ENCODE data around the gene COMMD9.

The COMMD9 gene

DNA sequence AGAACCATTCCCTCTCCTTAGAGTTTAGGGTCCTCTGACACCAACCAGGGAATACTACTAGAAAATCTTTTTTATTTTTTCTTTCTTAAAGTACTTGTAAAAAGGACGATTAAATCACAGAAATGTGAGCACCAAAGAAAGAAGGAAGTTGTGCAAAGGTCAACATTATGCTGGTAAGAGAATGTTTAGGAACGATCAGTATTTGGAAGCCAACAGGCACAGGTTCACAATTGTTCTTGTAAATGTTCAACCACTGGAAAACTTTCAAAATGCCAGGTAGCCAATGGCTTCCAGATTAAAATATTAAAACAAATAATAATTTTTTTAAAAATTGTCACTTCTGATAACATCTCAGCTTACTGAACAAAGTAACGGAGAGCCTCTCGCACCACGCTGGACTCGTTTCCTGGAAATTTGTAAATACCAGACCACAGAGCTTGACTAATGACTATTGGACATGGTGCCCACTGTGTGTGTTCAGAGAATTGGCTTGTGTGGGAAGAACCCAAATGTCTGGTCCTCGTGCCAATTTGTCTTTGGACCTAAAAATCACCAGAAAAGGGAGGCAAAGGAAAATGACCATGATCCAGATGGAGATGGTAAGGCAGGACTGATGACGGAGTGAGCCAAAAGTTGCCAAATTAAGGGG lies 20.8 kb downstream of the COMMD9 start:
- no peak overlapping the region for H2BK12ac ChIP-seq (ENCODE audit: low read length)
- H2AFZ ChIP-seq (ENCODE audit: insufficient read depth, low read length, poor library complexity) = no peak overlapping the region
- H3K36me3 ChIP-seq (ENCODE audit: control insufficient read depth in 1 of 2, insufficient read depth in 2 of 2, low read length in 2 of 2) = peaks cover 1 to 8% of the 10 kb centered on the region in 2 experiments
- H3K14ac ChIP-seq (ENCODE audit: low read length) = no peak overlapping the region
- no peak overlapping the region for H3K23ac ChIP-seq (ENCODE audit: low read length)
- no peak overlapping the region for H3K4ac ChIP-seq (ENCODE audit: low read depth, low read length)
- no peak overlapping the region for H4K12ac ChIP-seq (ENCODE audit: low read depth, low read length)
- H4K8ac ChIP-seq (ENCODE audit: low read depth, low read length) = no peak overlapping the region
- no peak overlapping the region for H2BK120ac ChIP-seq (ENCODE audit: insufficient read depth, low read length, poor library complexity)
- H2AK5ac ChIP-seq (ENCODE audit: low read length) = no peak overlapping the region
- H3K79me2 ChIP-seq (ENCODE audit: control insufficient read depth, insufficient read depth, low read length, poor library complexity) = no peaks in the 10 kb centered on the region
- no peak overlapping the region for H3K4me2 ChIP-seq (ENCODE audit: low read length)
- H3K9me3 ChIP-seq (ENCODE audit: insufficient read depth, low read depth, low read length) = peaks cover 5% of the 10 kb centered on the region
- peaks cover 2 to 5% of the 10 kb centered on the region in 2 experiments for H3K4me1 ChIP-seq (ENCODE audit: control insufficient read depth in 1 of 2, insufficient read depth in 2 of 2, low read length in 2 of 2)
- DNase-seq = peak in 1 of 2 donors; percentile 54
- H4K91ac ChIP-seq (ENCODE audit: low read depth, low read length) = no peak overlapping the region
- no CpG with 5 or more reads among the region's 8 CpGs for WGBS (ENCODE audit: extremely low coverage, insufficient coverage, insufficient read length)
- no peaks in the 10 kb centered on the region for H3K27me3 ChIP-seq (ENCODE audit: insufficient read depth, low read length)
- peaks cover 2% of the 10 kb centered on the region for H3K79me1 ChIP-seq (ENCODE audit: low read length)
- no peak overlapping the region for H3K4me3 ChIP-seq (ENCODE audit: low read depth, low read length)
- no peak overlapping the region for H3K18ac ChIP-seq (ENCODE audit: low read length)
- H3K27ac ChIP-seq (ENCODE audit: low read depth, low read length) = no peak overlapping the region
- no peak overlapping the region for H3K9ac ChIP-seq (ENCODE audit: low read length)
- H2BK5ac ChIP-seq (ENCODE audit: low read depth, low read length, poor library complexity) = no peak overlapping the region

DNA sequence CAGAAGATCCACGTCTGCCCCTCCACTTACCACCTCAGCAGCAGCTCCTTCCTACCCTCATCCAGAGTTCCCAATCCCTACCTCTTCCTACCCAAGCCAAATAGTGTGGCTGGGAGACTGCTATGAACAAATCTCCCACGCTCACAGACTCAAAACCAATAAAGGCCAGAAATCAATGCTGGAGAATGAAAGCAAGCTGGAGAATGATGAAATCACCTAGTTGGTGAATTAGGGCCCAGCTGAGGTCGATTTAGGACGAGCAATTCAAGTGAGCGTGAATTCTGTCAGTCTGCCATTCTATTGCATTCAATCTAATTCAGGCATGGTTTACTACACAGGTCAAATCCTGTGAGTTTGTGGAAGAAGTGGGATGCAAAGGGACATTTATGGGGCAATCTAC lies 22.5 kb downstream of the COMMD9 start:
- no peak for DNase-seq
- Histone ChIP-seq H2AK5ac (ENCODE audit: low read length) (no peak overlapping the region), H4K8ac (ENCODE audit: low read depth, low read length) (no peak overlapping the region), H3K9ac (ENCODE audit: low read length) (no peak overlapping the region), H4K91ac (ENCODE audit: low read depth, low read length) (no peak overlapping the region), H3K23ac (ENCODE audit: low read length) (no peak overlapping the region), H3K79me2 (ENCODE audit: control insufficient read depth, insufficient read depth, low read length, poor library complexity) (no peaks in the 10 kb centered on the region), H3K36me3 (ENCODE audit: control insufficient read depth in 1 of 2, insufficient read depth in 2 of 2, low read length in 2 of 2) (peaks cover 0 to 5% of the 10 kb centered on the region in 2 experiments), H2AFZ (ENCODE audit: insufficient read depth, low read length, poor library complexity) (no peak overlapping the region), H3K18ac (ENCODE audit: low read length) (no peak overlapping the region), H3K4me2 (ENCODE audit: low read length) (no peak overlapping the region), H2BK5ac (ENCODE audit: low read depth, low read length, poor library complexity) (no peak overlapping the region), H3K4me3 (ENCODE audit: low read depth, low read length) (no peak overlapping the region), H2BK12ac (ENCODE audit: low read length) (no peak overlapping the region), H3K79me1 (ENCODE audit: low read length) (peaks cover 2% of the 10 kb centered on the region), H2BK120ac (ENCODE audit: insufficient read depth, low read length, poor library complexity) (no peak overlapping the region), H3K14ac (ENCODE audit: low read length) (no peak overlapping the region), H3K4me1 (ENCODE audit: control insufficient read depth in 1 of 2, insufficient read depth in 2 of 2, low read length in 2 of 2) (peaks cover under 1 to 2% of the 10 kb centered on the region in 2 experiments), H3K27ac (ENCODE audit: low read depth, low read length) (no peak overlapping the region), H3K27me3 (ENCODE audit: insufficient read depth, low read length) (no peaks in the 10 kb centered on the region), H3K9me3 (ENCODE audit: insufficient read depth, low read depth, low read length) (peaks cover 2% of the 10 kb centered on the region), H3K4ac (ENCODE audit: low read depth, low read length) (no peak overlapping the region), H4K12ac (ENCODE audit: low read depth, low read length) (no peak overlapping the region)
- WGBS (ENCODE audit: extremely low coverage, insufficient coverage, insufficient read length) = no CpG with 5 or more reads among the region's 5 CpGs

DNA sequence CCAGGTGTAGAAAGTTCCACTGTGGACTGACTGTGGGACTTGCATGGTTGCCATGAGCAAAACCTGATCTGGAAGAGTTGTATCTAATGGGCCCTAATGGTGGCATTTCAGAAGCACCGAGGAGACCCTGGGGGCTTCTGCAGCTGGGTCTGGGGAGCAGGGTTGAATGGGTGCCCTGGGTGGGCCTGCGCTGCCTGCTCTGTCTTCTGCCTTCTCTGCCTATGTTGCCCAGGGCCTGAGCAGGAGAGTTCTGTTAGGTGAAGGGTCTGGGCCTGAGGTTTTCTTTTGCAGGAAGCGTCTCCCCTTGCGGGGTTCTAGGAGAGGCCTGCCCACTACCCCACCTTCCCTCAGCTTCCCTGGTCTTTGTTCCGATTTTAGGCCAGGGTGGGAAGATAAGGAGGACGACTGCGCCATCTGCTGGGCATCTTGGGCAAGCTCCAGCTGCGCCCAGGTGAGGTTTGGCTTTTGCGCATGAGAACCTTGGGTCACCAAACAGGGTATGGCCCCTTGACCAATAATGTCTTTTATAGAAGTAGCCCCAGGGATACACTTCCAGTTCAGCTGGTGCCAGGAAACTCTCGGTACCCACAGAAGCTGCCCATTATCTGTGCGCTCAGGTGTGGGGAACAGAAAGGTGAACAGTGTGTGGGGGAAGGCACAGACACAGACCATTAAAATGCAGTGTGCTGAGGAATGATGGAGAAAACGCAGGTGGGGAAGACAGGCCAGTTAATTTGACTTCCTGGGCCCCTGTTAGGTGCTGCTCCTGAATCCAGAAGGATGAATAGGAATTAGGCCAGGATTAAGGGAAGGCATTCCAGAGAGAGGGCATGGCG lies 23.2 kb downstream of the COMMD9 start:
- Histone ChIP-seq H3K9ac (ENCODE audit: low read length) (no peak overlapping the region), H3K36me3 (ENCODE audit: control insufficient read depth in 1 of 2, insufficient read depth in 2 of 2, low read length in 2 of 2) (peaks cover 0 to under 1% of the 10 kb centered on the region in 2 experiments), H3K4me3 (ENCODE audit: low read depth, low read length) (no peak overlapping the region), H2BK5ac (ENCODE audit: low read depth, low read length, poor library complexity) (no peak overlapping the region), H3K14ac (ENCODE audit: low read length) (no peak overlapping the region), H3K4ac (ENCODE audit: low read depth, low read length) (peak overlapping the region; percentile 58), H4K12ac (ENCODE audit: low read depth, low read length) (peak overlapping the region; percentile 74), H3K27ac (ENCODE audit: low read depth, low read length) (no peak overlapping the region), H3K4me2 (ENCODE audit: low read length) (no peak overlapping the region), H2AFZ (ENCODE audit: insufficient read depth, low read length, poor library complexity) (peak overlapping the region; percentile 55), H3K27me3 (ENCODE audit: insufficient read depth, low read length) (no peaks in the 10 kb centered on the region), H4K8ac (ENCODE audit: low read depth, low read length) (peak overlapping the region; percentile 83), H2AK5ac (ENCODE audit: low read length) (peak overlapping the region; percentile 71), H4K91ac (ENCODE audit: low read depth, low read length) (no peak overlapping the region), H3K4me1 (ENCODE audit: control insufficient read depth in 1 of 2, insufficient read depth in 2 of 2, low read length in 2 of 2) (peaks cover 0 to 2% of the 10 kb centered on the region in 2 experiments), H2BK120ac (ENCODE audit: insufficient read depth, low read length, poor library complexity) (no peak overlapping the region), H2BK12ac (ENCODE audit: low read length) (peak overlapping the region; percentile 74), H3K79me1 (ENCODE audit: low read length) (peaks cover 2% of the 10 kb centered on the region), H3K18ac (ENCODE audit: low read length) (peak overlapping the region; percentile 55), H3K23ac (ENCODE audit: low read length) (no peak overlapping the region), H3K9me3 (ENCODE audit: insufficient read depth, low read depth, low read length) (no peaks in the 10 kb centered on the region), H3K79me2 (ENCODE audit: control insufficient read depth, insufficient read depth, low read length, poor library complexity) (no peaks in the 10 kb centered on the region)
- DNase-seq = peak; percentile 20 to 81
- WGBS (ENCODE audit: extremely low coverage, insufficient coverage, insufficient read length) = no CpG with 5 or more reads among the region's 13 CpGs

GRCh38 chr11:36264973-36265344 lies 24.3 kb downstream of the COMMD9 start:
- Histone ChIP-seq H3K4ac (ENCODE audit: low read depth, low read length) (no peak overlapping the region), H3K18ac (ENCODE audit: low read length) (no peak overlapping the region), H3K4me1 (ENCODE audit: control insufficient read depth in 1 of 2, insufficient read depth in 2 of 2, low read length in 2 of 2) (peaks cover 0 to 4% of the 10 kb centered on the region in 2 experiments), H3K27me3 (ENCODE audit: insufficient read depth, low read length) (no peaks in the 10 kb centered on the region), H2AFZ (ENCODE audit: insufficient read depth, low read length, poor library complexity) (no peak overlapping the region), H3K4me2 (ENCODE audit: low read length) (no peak overlapping the region), H3K79me1 (ENCODE audit: low read length) (peaks cover 2% of the 10 kb centered on the region), H3K4me3 (ENCODE audit: low read depth, low read length) (no peak overlapping the region), H2BK12ac (ENCODE audit: low read length) (no peak overlapping the region), H4K91ac (ENCODE audit: low read depth, low read length) (no peak overlapping the region), H3K79me2 (ENCODE audit: control insufficient read depth, insufficient read depth, low read length, poor library complexity) (no peaks in the 10 kb centered on the region), H3K9ac (ENCODE audit: low read length) (no peak overlapping the region), H2BK120ac (ENCODE audit: insufficient read depth, low read length, poor library complexity) (no peak overlapping the region), H3K9me3 (ENCODE audit: insufficient read depth, low read depth, low read length) (no peaks in the 10 kb centered on the region), H3K23ac (ENCODE audit: low read length) (no peak overlapping the region), H4K8ac (ENCODE audit: low read depth, low read length) (no peak overlapping the region), H2BK5ac (ENCODE audit: low read depth, low read length, poor library complexity) (no peak overlapping the region), H2AK5ac (ENCODE audit: low read length) (no peak overlapping the region), H3K36me3 (ENCODE audit: control insufficient read depth in 1 of 2, insufficient read depth in 2 of 2, low read length in 2 of 2) (no peaks in the 10 kb centered on the region), H3K27ac (ENCODE audit: low read depth, low read length) (no peak overlapping the region), H3K14ac (ENCODE audit: low read length) (no peak overlapping the region), H4K12ac (ENCODE audit: low read depth, low read length) (no peak overlapping the region)
- DNase-seq = no peak
- WGBS (ENCODE audit: extremely low coverage, insufficient coverage, insufficient read length) = no CpG with 5 or more reads among the region's 5 CpGs

Measured in trophoblast cell (in vitro differentiated cells and primary cell).